Posterior cingulate gyrus (tissue), 11 donors: Measurements from ENCODE around the gene DPYSL3.

ENCODE experiments used
- DNase-seq, 10 donors: peaks; one replicate each; pipeline versions ENCODE4 v3.0.0 to v3.0.0-alpha.2; 2020 to 2021; ENCODE audit warnings: mixed read lengths in 3 of 10
- intact Hi-C: fragments of 100-400 bp; cut with DNase I; formaldehyde crosslinking; loops from one replicate; pipeline ENCODE4 v1.15.1; 2023

DPYSL3 gene

GRCh38 chr5:147410496-147411358 is 99.1 kb downstream of the DPYSL3 start:
- intact Hi-C loops: no loop called here
- no peak for DNase-seq

DNA sequence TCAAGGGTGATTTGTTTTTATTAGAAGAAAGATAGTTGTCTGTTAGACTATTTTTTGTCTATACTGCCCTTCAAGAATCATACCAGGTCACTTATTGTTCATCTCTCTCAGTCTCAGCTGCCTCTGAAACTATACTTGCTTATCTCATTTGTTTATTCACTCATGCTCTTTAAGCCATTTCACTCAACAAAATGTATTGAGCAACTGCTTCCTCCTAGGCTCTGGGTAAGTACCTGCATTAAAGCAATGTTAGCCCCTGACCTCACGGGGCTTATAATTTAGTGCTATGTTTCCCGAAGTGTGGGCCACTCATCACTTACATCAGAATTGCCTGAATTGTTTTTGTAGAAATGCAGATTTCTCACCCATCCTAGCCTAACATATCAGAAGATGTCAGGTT is 100.9 kb downstream of the DPYSL3 start:
- DNase-seq: no peak
- intact Hi-C loops: no loop called here

DNA sequence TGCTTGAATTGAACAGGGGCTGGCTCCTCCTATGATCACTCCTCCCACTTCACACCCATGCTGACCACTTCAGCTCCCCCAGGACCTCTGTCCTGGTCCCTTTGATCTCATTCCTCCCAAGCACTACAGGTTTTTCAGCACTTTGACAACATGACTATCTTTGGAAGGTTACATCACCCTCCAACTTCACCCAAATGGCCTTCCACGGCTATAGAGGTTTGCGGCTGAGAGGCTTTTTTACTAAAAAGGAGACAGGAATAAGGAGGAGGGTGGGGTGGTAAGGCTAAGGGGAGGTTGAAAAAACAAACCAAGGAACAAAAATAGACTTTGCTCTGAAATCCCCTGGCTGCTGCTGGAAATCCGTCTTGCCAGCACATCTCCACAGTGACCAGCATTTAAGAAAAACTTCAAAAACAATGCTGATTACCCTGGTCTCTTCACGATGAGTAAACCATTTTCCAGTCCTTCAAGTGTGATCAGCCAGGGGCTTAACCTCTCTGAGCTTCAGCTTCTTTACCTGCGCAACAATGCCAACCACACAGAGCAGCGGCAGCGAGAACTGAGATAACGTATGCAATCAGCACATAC is 102.7 kb downstream of the DPYSL3 start:
- no peak for DNase-seq
- intact Hi-C loops: no loop called here

DNA sequence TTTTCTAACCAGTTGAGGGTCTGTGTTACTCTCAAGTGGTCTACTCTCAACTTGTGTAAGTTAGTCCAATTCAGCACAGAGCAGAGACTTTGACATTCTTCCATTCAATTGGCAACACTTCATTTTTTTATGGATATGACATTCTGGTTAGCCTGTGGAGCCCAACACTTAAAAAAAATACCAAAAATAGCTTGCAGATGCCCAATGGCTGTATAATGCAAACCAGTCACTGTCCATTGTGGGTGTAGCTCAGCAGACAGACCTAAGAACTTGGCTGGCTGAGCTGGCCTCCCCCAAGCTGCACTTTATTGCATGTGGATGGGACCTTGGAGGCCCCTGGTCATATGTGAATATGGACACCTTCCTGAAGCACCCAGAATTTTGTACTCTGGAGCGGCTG is 103.2 kb downstream of the DPYSL3 start:
- intact Hi-C loops: no loop called here
- DNase-seq: no peak

- intact Hi-C loops: no loop called here
Measured at GRCh38 chr5:147404706-147405105, 105.2 kb downstream of the DPYSL3 start.

GRCh38 chr5:147403651-147404640 is 105.9 kb downstream of the DPYSL3 start:
- DNase-seq: peak in 5 of 10 donors; percentile 26 to 84 (median 51)
- intact Hi-C loops: no loop called here

More at GRCh38 chr5:147404706-147405105, 105.2 kb downstream of the DPYSL3 start:
- no peak for DNase-seq

DNA sequence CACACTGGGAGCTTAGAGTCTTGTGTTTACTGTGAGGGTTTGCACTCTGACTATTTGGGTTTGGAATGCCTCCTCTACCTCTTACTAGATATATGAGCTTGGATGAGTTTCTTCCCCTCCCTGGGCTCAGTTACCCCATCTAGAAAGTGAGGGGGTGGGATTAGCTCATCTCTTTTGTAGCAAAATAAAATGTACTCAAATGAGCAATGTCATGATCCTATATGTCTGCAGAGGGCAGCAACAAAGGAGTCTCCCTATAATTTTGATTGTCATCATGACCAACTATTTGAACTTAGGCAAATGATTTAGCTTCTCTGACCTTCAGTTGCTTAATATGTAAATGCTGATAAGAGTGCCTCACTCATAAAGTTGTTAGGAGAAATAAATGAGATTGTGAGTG is 109.0 kb downstream of the DPYSL3 start:
- intact Hi-C loops: no loop called here
- DNase-seq: no peak

GRCh38 chr5:147400126-147400809 is 109.6 kb downstream of the DPYSL3 start:
- intact Hi-C loops: no loop called here
- no peak for DNase-seq

GRCh38 chr5:147398860-147399259 is 111.0 kb downstream of the DPYSL3 start:
- DNase-seq: no peak
- intact Hi-C loops: no loop called here

- DNase-seq: no peak
- intact Hi-C loops: no loop called here
Measured at GRCh38 chr5:147397616-147398015, 112.3 kb downstream of the DPYSL3 start.

DNA sequence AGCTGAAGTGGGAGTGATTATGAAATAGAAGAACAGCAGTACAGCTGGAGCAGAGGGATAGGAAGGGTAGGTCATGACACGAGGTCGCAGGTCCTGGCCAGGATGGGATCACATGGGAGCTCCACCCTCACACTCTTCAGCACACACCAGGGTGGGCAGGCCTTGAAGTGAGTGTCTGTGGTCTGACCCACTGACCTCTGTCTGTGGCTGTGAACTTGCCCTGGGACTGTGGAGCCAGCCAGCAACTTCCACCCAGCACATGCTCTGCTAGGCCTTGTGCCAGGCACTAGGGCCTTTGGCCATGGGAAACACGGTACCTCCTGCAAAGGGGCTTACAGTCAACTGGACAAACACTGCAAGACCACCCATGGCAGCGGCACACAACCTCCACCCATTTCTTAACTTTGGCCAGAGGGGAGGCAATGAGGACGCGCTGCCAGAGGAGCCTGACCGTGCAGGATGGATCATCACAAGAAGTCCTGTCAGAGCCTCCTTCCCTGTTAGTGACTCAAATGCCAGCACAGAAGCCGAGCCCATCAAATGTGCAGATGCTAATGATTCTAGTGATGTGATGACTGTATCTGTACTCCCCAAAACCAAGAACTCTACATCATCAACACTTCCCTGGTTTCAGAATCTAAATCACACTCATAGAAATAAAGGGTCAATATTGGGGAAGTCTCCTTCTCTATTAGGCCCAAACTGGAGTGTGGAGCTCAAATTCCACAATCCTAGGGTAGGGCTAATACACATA is 113.6 kb downstream of the DPYSL3 start:
- DNase-seq: no peak
- intact Hi-C loops: no loop called here

GRCh38 chr5:147393874-147394672 is 115.8 kb downstream of the DPYSL3 start:
- no peak for DNase-seq
- intact Hi-C loops: no loop called here

GRCh38 chr5:147391781-147392180 is 118.1 kb downstream of the DPYSL3 start:
- peak in 3 of 10 donors; percentile 19 to 25 (median 21) for DNase-seq
- intact Hi-C loops: no loop called here

DNA sequence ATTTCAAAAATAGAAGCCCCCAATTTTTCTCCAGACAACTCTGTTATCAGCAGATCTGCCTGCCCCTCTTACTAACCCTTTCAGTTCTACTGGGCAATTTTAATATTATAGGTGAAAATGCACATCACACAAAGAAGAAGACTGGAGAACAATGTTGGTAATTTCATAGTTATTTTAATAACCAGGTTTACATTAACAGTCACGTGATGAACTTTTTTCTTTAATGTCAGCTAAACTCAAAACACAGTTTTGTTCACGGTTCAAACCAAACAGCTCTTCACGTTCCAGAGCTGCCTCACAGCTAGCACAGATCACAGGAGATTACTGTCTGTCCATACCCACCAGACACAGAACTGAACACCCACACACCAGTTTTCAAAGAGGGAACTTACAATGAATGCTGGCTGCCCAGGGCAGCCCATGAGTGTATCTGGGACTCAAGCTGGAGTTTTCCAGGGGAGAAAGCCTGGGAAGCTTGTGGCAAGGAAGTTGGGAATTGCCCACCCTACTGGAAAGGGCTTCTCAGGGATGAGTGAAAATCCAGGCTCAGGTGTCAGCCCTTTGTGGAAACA is 119.1 kb downstream of the DPYSL3 start:
- DNase-seq: no peak
- intact Hi-C loops: no loop called here

DNA sequence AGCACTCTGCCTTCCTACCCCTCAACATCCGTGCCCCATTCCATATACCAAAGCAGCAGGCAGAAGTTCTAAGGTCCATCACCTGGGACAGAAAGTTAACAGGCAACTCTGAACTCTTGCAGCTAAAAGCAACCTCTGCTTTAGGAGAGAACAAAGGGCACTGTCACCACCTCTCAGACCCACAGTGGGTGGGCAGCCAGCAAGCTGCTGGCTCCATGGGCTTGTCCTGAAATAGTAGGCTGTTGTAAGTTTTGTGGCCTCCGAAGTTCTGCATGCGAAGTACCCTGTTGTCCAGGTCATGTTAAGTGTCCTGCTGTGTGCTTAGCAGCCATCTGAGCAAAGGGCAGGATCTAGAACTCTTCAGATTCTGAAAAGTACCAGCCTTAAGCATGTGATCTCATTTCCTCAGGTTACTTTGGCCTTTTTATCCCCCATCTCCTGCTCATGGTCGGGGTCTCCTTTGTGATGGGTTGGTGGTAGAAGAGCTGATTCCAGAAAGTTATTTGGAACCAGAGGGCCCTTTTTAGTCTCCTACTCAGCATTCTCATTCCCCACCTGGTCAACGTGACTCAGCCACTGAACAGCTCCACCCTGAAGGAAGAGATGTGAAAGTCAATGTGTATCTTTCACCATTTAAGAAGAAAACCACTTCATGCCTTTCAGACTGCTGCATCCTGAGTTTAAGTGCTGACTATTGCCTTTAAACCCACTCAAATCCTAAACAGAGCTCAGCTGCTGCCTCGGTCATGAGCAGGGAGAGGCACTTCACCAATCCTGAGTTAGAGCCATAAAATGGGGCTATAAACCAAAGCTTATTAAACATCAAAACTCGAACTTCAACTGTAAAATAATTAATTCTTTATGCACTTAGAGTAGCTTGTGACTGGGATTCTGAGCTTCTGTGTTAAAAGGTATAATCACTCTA is 121.4 kb downstream of the DPYSL3 start:
- no peak for DNase-seq
- intact Hi-C loops: no loop called here

- intact Hi-C loops: no loop called here
- DNase-seq: peak in 1 of 10 donors; percentile 51
Measured at GRCh38 chr5:147387109-147387508, 122.8 kb downstream of the DPYSL3 start.
